Lower leg skin (tissue), 4 donors: ENCODE measurements around the gene PKM. TPM values are rescaled to one million over a fixed set of nuclear protein-coding genes. Genes with fewer than 3 reads are reported as not detected.

Experiments used
- DNase-seq, 2 donors: peaks; one replicate each; pipeline ENCODE4 v3.0.0-alpha.2; 2019; ENCODE audit warnings: low spot score in 2 of 2
- H3K4me3 ChIP-seq: fragments of 200-600 bp; sonication (generic); 2 replicates; pipeline ENCODE4 v1.5.1; 2017; ENCODE audit warnings: mild to moderate bottlenecking, low read depth; ENCODE audit not compliant: poor library complexity, severe bottlenecking
- POLR2A ChIP-seq, 2 donors: fragments of 450-650 bp; IDR thresholded peaks; one replicate each; pipeline ENCODE4 v1.6.1; 2016 to 2017; ENCODE audit warnings: antibody characterized with exemption in 2 of 2, mild to moderate bottlenecking in 1 of 2, moderate library complexity in 1 of 2
- WGBS, 2 donors: methylation state at CpG; one replicate each; pipeline ENCODE4 v1.1.5; 2018; 5-methylcytosine and 5-hydroxymethylcytosine counted together
- intact Hi-C: fragments of 100-400 bp; cut with DNase I; formaldehyde crosslinking; loops from one replicate; pipeline ENCODE4 v1.15.0; 2023; ENCODE audit warnings: low total_unique reads
- total RNA-seq, 4 donors: library from RNA; depleted of rRNA; stranded (reverse); fragments of >200 nt; gene quantifications; one replicate each; pipeline ENCODE4 v1.1.0, GENCODE V29; 2016
- TF ChIP-seq, protein P1 (sequence below), 3 donors: fragments of 450-650 bp; IDR thresholded peaks; one replicate each; pipeline ENCODE4 v1.5.1; 2016; ENCODE audit warnings: antibody characterized with exemption in 3 of 3, mild to moderate bottlenecking in 3 of 3, moderate library complexity in 2 of 3

The PKM gene
- total RNA-seq, 4 donors from 2014 or later, result 266 to 433 (median 367) TPM

DNA sequence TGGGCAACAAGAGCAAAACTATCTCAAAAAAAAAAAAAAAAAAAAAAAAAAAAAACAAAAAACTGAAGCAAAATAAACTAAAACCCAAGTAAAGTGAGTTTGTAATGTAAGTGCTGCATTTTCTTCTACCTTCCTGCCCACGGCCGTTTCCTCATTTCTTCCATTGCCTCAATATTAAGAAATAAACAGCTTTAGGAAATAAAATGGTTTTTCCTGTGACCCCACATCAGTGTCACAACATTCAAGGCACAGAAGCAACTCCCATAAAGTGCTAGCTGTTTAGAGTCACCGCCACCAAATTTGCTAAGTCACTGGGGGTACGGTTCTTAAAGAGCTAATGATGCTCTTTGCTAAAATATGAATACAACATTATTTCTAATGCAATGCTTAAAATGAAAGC lies 3.3 kb downstream of the PKM start:
- no peak overlapping the region for H3K4me3 ChIP-seq
- DNase-seq, result no peak
- intact Hi-C loops, result no loop called here
- 33 to 38% methylated on average over 4 of the region's 4 CpGs for WGBS, 2 donors
- TF ChIP-seq, protein P1, sequence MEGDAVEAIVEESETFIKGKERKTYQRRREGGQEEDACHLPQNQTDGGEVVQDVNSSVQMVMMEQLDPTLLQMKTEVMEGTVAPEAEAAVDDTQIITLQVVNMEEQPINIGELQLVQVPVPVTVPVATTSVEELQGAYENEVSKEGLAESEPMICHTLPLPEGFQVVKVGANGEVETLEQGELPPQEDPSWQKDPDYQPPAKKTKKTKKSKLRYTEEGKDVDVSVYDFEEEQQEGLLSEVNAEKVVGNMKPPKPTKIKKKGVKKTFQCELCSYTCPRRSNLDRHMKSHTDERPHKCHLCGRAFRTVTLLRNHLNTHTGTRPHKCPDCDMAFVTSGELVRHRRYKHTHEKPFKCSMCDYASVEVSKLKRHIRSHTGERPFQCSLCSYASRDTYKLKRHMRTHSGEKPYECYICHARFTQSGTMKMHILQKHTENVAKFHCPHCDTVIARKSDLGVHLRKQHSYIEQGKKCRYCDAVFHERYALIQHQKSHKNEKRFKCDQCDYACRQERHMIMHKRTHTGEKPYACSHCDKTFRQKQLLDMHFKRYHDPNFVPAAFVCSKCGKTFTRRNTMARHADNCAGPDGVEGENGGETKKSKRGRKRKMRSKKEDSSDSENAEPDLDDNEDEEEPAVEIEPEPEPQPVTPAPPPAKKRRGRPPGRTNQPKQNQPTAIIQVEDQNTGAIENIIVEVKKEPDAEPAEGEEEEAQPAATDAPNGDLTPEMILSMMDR (IDR thresholded peaks at IDR 0.05), result no peak
- no peak for TF ChIP-seq POLR2A (IDR thresholded peaks at IDR 0.05)

DNA sequence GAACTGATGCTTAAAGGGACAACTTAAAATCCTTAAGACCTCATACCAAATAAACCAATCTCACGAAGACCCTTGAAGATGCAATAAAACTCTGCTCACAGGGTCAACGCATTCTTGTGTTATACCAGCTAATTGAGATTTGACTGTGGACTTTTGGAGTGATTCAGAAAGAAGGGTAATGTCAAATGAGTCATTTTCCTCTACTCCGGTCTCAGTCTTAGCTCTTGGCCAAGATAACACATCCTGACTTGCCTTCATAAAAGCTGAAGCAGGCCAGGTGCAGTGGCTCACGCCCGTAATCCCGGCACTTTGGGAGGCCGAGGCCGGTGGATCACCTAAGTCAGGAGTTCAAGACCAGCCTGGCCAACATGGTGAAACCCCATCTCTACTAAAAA lies 3.8 kb downstream of the PKM start:
- TF ChIP-seq POLR2A (IDR thresholded peaks at IDR 0.05), result no peak
- TF ChIP-seq, protein P1 (IDR thresholded peaks at IDR 0.05), result no peak
- no peak overlapping the region for H3K4me3 ChIP-seq
- DNase-seq, result no peak
- WGBS, 2 donors, result 35 to 44% methylated on average over 8 of the region's 8 CpGs
- intact Hi-C loops, result no loop called here

DNA sequence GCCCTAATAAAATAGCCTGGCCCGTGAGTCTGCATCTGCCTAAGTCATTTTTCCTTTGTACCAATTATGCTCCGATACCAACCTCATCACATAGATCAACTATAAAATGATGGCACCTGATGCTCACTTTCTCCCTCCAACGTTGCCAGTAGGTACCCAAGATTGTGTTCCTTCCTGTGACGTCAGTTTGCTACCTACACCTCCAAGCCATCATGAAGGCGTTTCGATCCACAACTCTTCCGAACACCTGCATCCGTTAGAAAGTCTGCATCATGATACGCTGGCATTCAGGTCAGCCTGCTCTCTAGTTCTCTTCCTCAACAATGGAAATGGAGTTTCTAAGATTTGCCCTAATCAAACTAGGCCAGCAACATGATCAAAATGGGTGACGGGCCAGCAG lies 7.7 kb downstream of the PKM start:
- DNase-seq, result no peak
- 84 to 86% methylated on average over 10 of the region's 10 CpGs for WGBS, 2 donors
- no peak overlapping the region for H3K4me3 ChIP-seq
- TF ChIP-seq POLR2A (IDR thresholded peaks at IDR 0.05), result no peak
- TF ChIP-seq, protein P1 (IDR thresholded peaks at IDR 0.05), result no peak
- intact Hi-C loops, result no loop called here

DNA sequence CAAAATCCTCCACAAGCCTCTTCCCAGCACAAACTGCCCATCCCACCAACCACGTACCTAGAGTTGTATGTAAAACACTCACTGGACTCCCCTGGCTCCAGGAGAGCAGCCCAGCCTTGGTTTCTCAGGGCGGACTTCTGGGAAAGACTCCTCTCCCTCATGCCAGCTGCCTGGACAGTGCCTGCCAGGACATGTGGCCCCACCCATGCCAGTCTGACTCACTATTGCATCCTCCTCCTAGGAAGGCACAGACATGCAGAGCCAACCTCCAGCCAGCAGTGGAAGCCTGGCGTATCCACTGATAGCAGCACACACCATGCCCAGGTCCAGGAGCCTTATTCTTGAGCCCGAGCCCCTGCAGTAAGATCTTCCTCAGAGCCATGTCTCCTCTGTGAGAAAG lies 8.6 kb downstream of the PKM start:
- peak; percentile 71 to 89 for DNase-seq
- TF ChIP-seq, protein P1 (IDR thresholded peaks at IDR 0.05), result no peak
- TF ChIP-seq POLR2A (IDR thresholded peaks at IDR 0.05), result no peak
- intact Hi-C loops, result no loop called here
- H3K4me3 ChIP-seq, result no peak overlapping the region
- WGBS, 2 donors, result 40 to 54% methylated on average over 4 of the region's 4 CpGs

- no peak for DNase-seq
- no peak overlapping the region for H3K4me3 ChIP-seq
- TF ChIP-seq POLR2A (IDR thresholded peaks at IDR 0.05), result no peak
- TF ChIP-seq, protein P1 (IDR thresholded peaks at IDR 0.05), result no peak
- intact Hi-C loops, result no loop called here
- WGBS, 2 donors, result 63 to 69% methylated on average over 1 of the region's 1 CpG
Measured at GRCh38 chr15:72220687-72221086, 10.3 kb downstream of the PKM start.

DNA sequence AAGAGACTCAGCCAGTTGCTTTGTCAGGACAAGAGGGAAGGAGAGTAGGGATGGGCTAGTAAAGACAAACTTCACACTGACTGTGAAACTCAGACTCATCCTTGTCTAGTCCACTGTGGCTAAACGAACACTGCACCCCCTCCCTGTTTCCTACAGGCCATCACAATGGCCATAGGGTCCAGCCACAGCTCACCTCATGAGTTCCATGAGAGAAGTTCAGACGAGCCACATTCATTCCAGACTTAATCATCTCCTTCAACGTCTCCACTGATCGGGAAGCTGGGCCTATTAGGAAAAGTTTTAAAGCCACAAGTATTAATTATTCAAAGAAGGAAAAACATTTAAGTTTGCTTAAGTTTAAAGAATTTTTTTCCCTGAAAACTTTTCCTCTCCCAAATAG lies 13.8 kb downstream of the PKM start:
- intact Hi-C loops, result no loop called here
- no peak overlapping the region for H3K4me3 ChIP-seq
- 74 to 79% methylated on average over 4 of the region's 4 CpGs for WGBS, 2 donors
- no peak for TF ChIP-seq POLR2A (IDR thresholded peaks at IDR 0.05)
- TF ChIP-seq, protein P1 (IDR thresholded peaks at IDR 0.05), result no peak
- DNase-seq, result no peak
